ENCODE data around the gene ARHGEF4.

ARHGEF4 gene

GRCh38 chr2:130818809-130819208, 17.9 kb upstream of the ARHGEF4 start:
- DNase-seq: no peak

- DNase-seq: no peak
Observed at GRCh38 chr2:130819226-130819607, 17.5 kb upstream of the ARHGEF4 start.

GRCh38 chr2:130819608-130820278, 17.0 kb upstream of the ARHGEF4 start:
- peak; percentile 23 for DNase-seq

GRCh38 chr2:130820279-130820861, 16.3 kb upstream of the ARHGEF4 start:
- peak; percentile 13 for DNase-seq

- no peak for DNase-seq
Observed at GRCh38 chr2:130821867-130822266, 14.8 kb upstream of the ARHGEF4 start.

GRCh38 chr2:130822766-130823165, 13.9 kb upstream of the ARHGEF4 start:
- DNase-seq: no peak

- no peak for DNase-seq
Observed at GRCh38 chr2:130823171-130823885, 13.4 kb upstream of the ARHGEF4 start.

- no peak for DNase-seq
Observed at GRCh38 chr2:130823886-130824491, 12.7 kb upstream of the ARHGEF4 start.

GRCh38 chr2:130824492-130825061, 12.1 kb upstream of the ARHGEF4 start:
- peak; percentile 82 for DNase-seq

- peak; percentile 79 for DNase-seq
Observed at GRCh38 chr2:130825231-130825965, 11.3 kb upstream of the ARHGEF4 start.

GRCh38 chr2:130825966-130826253, 10.8 kb upstream of the ARHGEF4 start:
- no peak for DNase-seq

- DNase-seq: no peak
Observed at GRCh38 chr2:130826419-130826818, 10.3 kb upstream of the ARHGEF4 start.

- DNase-seq: no peak
Observed at GRCh38 chr2:130826821-130827501, 9.8 kb upstream of the ARHGEF4 start.

GRCh38 chr2:130827502-130828251, 9.0 kb upstream of the ARHGEF4 start:
- DNase-seq: no peak

- DNase-seq: peak; percentile 89
Observed at GRCh38 chr2:130828461-130828860, 8.3 kb upstream of the ARHGEF4 start.

GRCh38 chr2:130829015-130829414, 7.7 kb upstream of the ARHGEF4 start:
- DNase-seq: no peak

GRCh38 chr2:130830538-130830937, 6.2 kb upstream of the ARHGEF4 start:
- DNase-seq: no peak

GRCh38 chr2:130831356-130831755, 5.4 kb upstream of the ARHGEF4 start:
- DNase-seq: no peak

- DNase-seq: peak; percentile 73
Observed at GRCh38 chr2:130832296-130832940, 4.3 kb upstream of the ARHGEF4 start.

- DNase-seq: peak; percentile 65
Observed at GRCh38 chr2:130834091-130834930, 2.4 kb upstream of the ARHGEF4 start.
